GM21529 (cell line): Measurements from ENCODE around the gene PRKCD.

ENCODE experiments used
- ATAC-seq: cut with Tn5 transposase; IDR thresholded peaks from one replicate; pipeline ENCODE4 v1.9.1; 2021; ENCODE audit not compliant: unreplicated experiment

PRKCD gene

DNA sequence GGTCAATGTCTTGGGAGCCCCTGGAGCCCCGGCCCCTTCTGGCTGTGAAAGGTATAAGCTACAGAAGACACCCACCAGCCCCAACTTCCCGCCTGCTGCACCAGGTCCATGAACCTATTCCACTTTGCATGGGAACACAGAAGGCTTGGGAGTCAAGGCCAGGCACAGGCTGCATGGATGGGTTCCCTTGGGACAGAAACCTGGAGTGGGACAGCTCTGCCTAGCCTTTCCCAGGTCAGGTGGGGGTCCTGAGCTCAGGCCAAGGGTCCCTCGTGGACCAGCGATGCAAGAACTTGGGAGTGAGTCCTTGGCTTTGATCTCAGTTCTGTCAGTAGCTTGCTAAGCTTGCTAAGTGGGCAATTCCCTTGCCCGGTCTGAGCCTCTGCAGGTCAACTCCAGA lies 69.8 kb downstream of the PRKCD start:
- no peak for ATAC-seq

DNA sequence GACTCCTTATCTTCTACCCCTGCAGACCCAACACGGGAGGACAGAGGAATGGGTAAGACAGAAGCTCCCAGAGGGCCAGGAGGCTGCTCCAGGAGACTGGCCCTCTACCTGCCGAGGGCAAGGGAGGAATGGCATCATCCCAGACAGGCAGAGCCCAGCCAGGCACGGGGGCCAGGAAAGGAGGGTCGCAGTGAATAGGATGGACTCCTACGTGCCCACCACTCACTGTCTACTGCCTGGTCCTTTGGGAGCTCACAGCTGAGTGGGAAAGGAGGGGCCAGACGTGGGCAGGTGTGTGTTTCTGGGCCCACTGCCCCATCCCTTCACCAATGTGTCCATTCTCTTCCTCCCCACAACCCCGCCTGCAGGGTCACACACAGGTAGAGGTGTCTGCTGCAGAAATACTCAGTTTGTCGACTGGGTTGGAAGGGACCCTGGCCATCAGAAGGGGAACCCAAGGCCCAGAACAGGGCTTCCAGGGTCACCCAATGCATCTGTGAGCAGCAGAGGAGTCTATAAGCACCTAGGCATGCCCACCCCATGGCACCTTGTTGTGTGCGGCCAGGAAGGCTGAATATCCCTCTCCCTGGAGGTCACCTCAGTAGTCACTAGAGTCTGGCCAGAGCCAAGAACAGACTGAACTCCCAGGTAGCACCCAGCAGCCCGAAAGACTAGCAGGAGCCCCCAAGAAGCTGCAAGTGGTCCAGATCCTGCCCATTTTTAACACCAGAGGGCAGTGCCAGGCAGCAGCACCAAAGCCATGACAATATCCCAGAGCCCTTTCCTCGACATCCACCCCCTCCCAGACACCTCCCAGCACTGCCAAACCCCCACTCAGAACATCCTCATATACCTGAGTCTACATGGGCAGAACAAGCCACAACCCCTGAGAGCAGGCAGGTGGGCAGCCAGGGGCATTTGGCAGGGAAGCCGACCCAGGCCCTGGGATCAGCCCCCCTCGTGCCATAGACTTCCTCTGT lies 70.8 kb downstream of the PRKCD start:
- no peak for ATAC-seq

DNA sequence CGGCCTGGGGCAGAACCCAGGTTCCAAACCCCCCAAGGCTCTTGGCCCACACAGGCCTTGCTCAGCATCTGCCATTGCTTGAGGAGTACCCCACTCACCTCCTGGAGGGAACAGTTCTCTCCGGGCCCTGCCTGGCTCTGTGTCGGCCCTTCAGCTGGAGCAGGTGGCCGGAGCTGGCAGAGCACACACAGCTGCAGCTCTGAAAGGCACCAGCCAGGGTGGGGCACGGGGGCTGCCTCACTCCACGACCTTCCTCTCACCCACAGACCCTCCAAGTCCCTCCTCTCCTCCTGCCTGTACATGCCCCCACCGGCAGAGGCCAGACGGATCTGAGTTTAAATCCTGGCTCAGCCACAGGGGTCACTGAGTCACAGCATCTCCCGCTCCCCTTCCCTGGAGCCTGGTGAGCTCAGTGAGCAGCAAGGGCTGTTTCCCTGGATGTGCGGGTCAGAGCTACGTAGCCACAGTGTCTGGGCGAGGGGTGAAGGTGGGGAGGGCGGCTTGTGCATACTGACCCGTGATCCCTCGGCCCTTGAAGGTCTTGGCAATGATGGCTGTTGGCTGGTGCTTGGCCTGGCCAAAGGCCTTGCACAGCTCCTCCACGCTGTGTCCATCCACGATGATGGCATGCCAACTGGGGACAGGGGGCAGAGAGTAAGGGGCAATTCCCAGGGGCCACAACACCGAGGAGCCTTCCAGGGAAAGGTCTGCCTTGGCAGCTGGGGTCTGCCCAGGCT lies 71.8 kb downstream of the PRKCD start:
- ATAC-seq = no peak

DNA sequence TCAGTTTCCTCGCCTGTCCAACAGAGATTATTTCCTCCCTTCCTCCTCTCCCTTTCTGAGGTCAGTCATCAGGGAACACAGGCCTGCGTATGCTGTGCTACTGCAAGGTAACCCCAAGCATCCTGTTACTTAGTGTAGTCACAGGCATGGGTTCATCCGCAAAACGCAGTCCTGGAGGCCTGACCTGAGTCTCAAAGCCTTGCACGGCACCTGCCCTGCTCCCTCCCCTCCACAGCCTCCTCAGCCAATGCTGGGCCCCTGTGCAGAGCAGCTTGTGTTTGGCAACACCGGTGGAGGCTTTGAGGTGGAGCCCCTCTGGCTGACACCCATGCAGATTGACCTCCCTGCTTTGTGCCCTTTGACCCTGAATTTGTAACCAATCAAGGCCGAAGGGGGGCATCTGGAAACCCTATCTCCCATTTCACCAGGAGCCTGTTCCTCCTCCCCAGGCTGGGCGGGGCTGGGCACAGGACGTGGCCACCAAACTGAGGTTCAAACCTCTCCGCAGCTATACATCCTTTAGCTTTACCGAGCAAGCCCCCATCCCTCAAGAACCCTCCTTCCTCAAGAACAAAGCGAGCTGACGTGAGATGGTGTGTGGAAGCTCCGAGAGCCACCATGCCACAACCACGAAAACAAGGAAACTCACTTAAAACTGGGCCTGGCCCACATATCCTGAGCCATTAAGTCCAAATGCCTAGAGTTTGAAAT lies 73.3 kb downstream of the PRKCD start:
- no peak for ATAC-seq

DNA sequence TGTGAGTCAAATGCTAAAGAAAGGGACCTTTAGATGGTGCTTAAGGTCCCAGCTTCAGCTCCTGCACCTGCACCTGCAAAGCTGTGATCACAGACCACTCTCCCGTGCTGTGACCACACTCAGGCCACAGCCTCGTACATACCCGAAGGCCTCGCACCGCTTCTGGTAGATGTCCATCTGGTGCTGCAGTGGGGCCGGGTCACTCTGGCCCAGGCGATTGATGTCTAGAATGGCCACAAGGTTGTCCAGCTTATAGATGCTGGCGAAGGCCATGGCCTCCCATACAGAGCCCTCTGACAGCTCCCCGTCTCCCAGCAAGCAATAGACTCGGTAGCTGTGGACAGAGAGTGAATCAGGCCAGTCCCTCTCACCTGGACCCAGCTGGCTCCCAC lies 73.8 kb downstream of the PRKCD start:
- no peak for ATAC-seq

DNA sequence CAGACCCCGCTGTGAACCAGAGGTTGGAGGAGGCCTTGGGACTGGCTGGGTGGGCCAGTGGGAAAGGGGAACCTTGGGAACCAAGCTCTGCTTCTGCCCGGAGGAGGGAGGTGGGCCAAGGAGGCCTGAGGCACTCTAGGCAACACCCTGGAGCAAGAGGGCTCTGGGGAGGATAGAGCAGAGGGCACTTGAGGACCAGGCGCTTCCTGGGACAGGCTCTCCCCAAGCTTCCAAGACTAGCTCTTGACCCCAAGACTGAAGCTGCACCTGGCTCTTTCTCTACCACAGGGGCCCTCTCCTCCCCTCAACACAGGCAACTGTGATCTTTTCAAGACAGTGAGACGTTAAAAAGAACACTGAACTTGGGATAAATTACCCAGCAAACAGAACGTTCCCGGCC lies 74.5 kb downstream of the PRKCD start:
- ATAC-seq = no peak

DNA sequence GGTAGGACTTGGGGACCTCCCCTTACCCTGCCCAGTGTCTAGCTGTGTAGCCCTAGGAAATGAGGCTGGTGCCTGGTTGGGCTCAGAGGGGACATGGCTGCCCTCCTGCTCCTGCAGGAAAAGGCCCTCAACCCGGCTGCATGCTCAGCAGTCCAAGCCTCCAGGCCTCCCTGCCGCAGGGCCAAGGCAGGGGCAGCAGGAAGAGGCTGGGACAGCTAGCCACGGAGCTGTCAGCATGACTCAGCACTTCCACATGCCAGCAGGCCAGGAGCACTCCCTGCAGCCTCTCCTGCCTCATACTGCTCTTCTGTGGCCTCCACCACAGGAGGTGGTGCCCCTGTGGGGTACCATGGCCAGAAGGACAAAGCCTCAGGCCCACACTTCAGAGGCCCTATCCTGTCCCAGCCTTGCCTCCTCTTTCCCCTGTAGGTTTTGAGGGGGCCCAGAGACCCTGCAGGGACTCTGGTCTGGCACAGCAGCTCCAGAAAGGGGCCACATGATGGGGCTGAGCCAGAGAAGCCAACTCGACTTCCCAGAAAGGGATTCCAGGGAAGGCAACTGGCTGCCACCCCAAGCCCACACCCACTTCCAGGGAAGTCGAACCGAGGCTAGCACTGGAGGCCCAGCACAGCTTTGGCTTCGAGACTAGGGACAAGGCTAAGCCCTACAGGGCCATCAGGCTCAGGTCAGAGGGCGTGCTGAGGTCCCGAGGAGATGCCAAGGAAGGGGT lies 75.3 kb downstream of the PRKCD start:
- no peak for ATAC-seq

DNA sequence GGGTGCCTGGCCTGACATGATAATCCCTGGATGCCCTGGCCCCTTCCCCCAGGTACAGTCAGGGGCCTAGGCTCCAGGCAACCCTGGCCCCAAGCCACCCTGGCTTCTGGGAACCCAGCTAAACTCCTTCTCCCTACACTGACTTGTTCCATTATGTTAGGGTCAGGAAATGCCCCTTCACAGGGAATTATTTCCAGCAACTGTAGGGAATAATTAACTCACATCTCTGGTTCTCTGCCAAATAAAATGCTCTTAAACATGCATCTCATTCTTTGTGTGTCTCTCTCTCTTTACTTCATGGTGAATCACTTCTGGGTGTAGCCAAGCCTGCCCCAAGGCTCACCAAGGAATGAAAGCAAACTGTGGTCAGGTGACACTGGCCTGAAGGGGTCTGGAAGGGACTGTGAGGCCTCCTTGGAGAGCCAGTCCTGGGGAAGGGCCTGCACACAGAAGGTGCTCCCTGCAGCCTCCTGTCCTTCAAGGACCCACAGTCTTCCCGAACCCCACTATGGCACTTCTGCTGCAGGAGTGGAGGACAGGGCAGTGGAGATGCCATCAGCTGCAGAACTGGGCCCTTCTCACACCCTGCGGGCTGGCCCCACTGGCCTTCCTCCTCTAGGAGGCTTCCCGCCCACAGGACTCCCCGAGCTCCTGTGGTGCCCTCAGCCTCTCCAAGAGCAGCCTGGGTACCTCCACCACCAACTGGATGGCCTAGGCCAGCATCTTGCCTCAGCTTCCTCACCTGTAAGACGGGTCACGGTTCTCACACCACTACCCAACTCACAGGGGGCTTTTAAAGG lies 77.2 kb downstream of the PRKCD start:
- no peak for ATAC-seq

DNA sequence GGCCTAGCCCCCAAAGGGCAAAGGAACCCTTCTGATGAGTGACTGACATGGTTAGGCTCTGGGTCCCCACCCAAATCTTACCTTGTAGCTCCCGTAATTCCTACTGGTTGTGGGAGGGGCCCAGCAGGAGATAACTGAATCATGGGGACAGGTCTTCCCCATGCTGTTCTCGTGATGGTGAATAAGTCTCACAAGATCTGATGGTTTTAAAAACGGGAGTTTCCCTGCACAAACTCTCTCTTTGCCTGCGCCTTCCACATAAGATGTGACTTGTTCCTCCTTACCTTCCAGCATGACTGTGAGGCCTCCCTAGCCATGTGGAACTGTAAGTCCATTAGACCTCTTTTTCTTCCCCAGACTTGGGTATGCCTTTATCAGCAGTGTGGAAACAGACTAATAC lies 77.9 kb downstream of the PRKCD start:
- no peak for ATAC-seq

DNA sequence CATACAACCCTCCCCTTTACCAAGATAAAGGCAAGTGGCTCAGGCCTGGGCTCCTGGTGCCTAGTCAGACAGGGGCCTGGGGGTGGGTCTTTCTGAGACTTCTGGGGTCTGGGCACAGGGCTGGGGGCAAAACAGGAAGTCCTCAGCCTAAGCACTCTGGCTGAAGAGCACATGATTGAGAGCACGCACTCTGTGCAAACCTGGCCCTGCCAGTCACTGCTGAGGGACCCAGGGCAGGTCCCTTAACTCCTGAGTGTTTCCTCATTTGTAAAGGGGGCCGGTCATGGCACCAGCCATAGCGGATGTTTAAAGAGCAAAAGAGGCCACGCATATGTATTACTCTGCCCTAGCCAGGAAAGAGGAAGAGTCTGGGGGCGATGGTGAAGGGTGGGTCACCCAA lies 78.8 kb downstream of the PRKCD start:
- no peak for ATAC-seq

DNA sequence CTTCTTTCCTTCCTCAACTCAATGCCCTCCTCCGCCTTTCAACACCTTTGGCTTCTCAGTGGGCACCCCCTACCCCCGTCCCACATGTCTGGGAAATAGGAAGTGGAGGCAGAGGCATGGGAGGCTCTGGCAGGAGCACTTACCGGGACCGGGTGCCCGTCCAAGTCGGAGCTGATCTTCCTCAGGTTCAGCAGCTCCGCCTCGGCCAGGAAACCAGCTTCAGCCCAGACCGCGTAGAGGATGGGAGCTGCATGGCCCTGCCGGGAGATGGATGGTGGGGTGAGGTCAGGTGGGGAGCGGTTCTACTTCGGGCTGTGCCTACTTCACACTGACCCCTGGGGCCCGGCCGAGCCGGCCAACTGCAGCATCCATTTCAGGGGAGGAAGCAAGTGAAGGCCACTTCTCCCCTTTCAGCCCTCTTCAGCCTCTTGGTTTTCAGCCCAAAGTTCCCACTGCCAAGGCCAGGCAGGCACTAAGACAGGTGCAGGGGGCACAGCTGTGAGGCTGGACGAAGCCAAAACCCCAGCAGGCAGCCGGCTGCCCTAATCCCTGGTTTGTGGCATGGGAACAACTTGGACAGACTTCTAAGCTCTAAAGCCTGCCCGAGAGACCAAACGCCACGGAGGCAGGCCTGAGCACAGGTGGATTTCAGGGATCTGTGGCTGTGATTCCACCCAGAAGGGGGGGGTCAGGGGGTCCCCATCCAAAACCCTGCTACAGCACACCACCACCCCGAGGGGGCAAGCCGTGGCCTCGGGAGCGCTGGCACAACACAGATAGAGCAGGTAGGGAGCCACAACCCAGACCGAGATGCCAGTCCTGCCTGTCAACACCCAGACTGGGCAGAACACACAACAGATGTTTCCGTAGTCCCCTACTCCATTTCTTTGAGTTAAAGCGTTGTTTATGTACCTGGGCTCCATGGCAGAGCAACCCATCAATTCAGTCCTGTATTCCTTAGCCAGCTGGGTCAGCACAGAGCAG lies 80.3 kb downstream of the PRKCD start:
- ATAC-seq = no peak

DNA sequence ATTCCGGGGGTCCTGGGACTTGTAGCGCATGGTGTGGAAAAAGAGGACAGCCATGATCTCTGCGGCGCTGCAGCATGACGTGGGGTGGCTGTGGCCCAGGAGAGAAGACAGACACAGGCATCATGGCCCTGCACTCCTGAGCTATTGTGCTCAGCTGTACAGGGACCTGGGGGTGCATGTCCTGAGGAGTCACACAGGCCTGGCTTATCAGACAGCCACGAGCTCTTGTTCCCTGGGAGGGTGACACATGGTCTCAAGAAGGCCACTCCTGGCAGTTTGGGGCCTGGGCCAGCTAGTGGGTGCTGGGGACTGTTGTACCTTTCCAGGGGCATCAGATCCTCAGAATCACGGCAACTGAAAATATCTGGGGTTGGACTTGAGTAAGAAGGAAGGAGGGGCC lies 81.1 kb downstream of the PRKCD start:
- ATAC-seq = no peak
